GM19395 (cell line): ENCODE data around the gene SLC35B1.
"Not testable (repeated sequence)": the region's sequence is repeated elsewhere in the genome, so short reads cannot be mapped to it uniquely, and the experiment has no call there.

Experiments
- ATAC-seq: cut with Tn5 transposase; IDR thresholded peaks from one replicate; pipeline ENCODE4 v1.9.1; 2021; ENCODE audit warnings: mild to moderate bottlenecking, moderate library complexity; ENCODE audit not compliant: unreplicated experiment

Gene SLC35B1

GRCh38 chr17:49674507-49674906 is 33.3 kb downstream of the SLC35B1 start:
- ATAC-seq, result no peak

- not testable (repeated sequence) for ATAC-seq
These were observed 34.1 kb downstream of the SLC35B1 start for GRCh38 chr17:49673679-49674078.

- no peak for ATAC-seq
These were observed 37.1 kb downstream of the SLC35B1 start for GRCh38 chr17:49670641-49671040.

- ATAC-seq, result no peak
These were observed 37.8 kb downstream of the SLC35B1 start for GRCh38 chr17:49670002-49670401.

- ATAC-seq, result no peak
These were observed 39.9 kb downstream of the SLC35B1 start for GRCh38 chr17:49667854-49668253.

GRCh38 chr17:49664706-49665211 is 43.0 kb downstream of the SLC35B1 start:
- no peak for ATAC-seq

GRCh38 chr17:49659661-49660382 is 47.9 kb downstream of the SLC35B1 start:
- ATAC-seq, result no peak

GRCh38 chr17:49656247-49656646 is 51.5 kb downstream of the SLC35B1 start:
- ATAC-seq, result no peak
